Forelimb muscle (tissue), 1 donor: ENCODE data around the gene MAZ. TPM values are rescaled to one million over a fixed set of nuclear protein-coding genes. Genes with fewer than 3 reads are reported as not detected.
"Not testable (repeated sequence)": the region's sequence is repeated elsewhere in the genome, so short reads cannot be mapped to it uniquely, and the experiment has no call there.

ENCODE experiments used
- DNase-seq: peaks from one replicate; pipeline ENCODE4 v3.0.0-alpha.2; 2013; ENCODE audit warnings: low read depth
- polyA plus RNA-seq: library from polyadenylated mRNA; unstranded; fragments of 120-200 nt; gene quantifications from one replicate; pipeline ENCODE4 v1.2.1, GENCODE V29; 2013; ENCODE audit not compliant: insufficient read length

Gene MAZ
- polyA plus RNA-seq = 228 TPM

GRCh38 chr16:29806099-29806579, at the start of gene MAZ:
Gene MAZ, plus strand, starts transcription at chr16:29806529. Its CDS starts 173 bp downstream, at chr16:29806702.
- DNase-seq = no peak

GRCh38 chr16:29756654-29757053, 49.7 kb upstream of the MAZ start:
- no peak for DNase-seq

GRCh38 chr16:29757086-29757485, 49.2 kb upstream of the MAZ start:
- not testable (repeated sequence) for DNase-seq

GRCh38 chr16:29757950-29758466, 48.3 kb upstream of the MAZ start:
- no peak for DNase-seq

- no peak for DNase-seq
Measured at GRCh38 chr16:29760567-29761279, 45.6 kb upstream of the MAZ start.

GRCh38 chr16:29761280-29761651, 45.1 kb upstream of the MAZ start:
- not testable (repeated sequence) for DNase-seq

GRCh38 chr16:29761882-29762281, 44.4 kb upstream of the MAZ start:
- DNase-seq = no peak

GRCh38 chr16:29763326-29763725, 43.0 kb upstream of the MAZ start:
- DNase-seq = no peak

GRCh38 chr16:29765167-29766032, 40.9 kb upstream of the MAZ start:
- no peak for DNase-seq

- no peak for DNase-seq
Measured at GRCh38 chr16:29766571-29766970, 39.8 kb upstream of the MAZ start.

GRCh38 chr16:29767062-29767461, 39.3 kb upstream of the MAZ start:
- DNase-seq = no peak

GRCh38 chr16:29769507-29769906, 36.8 kb upstream of the MAZ start:
- DNase-seq = no peak

GRCh38 chr16:29770250-29770929, 35.9 kb upstream of the MAZ start:
- no peak for DNase-seq

GRCh38 chr16:29772330-29772729, 34.0 kb upstream of the MAZ start:
- DNase-seq = not testable (repeated sequence)

- DNase-seq = no peak
Measured at GRCh38 chr16:29774730-29775129, 31.6 kb upstream of the MAZ start.

- no peak for DNase-seq
Measured at GRCh38 chr16:29775742-29776408, 30.5 kb upstream of the MAZ start.

- no peak for DNase-seq
Measured at GRCh38 chr16:29777576-29778350, 28.6 kb upstream of the MAZ start, which contains the start of gene ZG16. Gene ZG16, plus strand, starts transcription at chr16:29778256. Its CDS starts 1,011 bp downstream, at chr16:29779267.

- DNase-seq = no peak
Measured at GRCh38 chr16:29779474-29779873, 26.9 kb upstream of the MAZ start.

GRCh38 chr16:29783094-29783953, 23.0 kb upstream of the MAZ start:
- DNase-seq = not testable (repeated sequence)
